Measurements from ENCODE around the gene TRIM50. TPM values are rescaled to one million over a fixed set of nuclear protein-coding genes. Genes with fewer than 3 reads are reported as not detected.

The TRIM50 gene
- total RNA-seq, 1 donor from 2014 or later, result not detected

- Mint-ChIP-seq H3K27ac (ENCODE audit: unreplicated experiment) (no peak overlapping the region), H3K9me3 (ENCODE audit: low read depth) (no peaks in the 10 kb centered on the region), H3K4me1 (ENCODE audit: low read depth) (peaks cover 20% of the 10 kb centered on the region), H3K36me3 (ENCODE audit: low read depth) (no peaks in the 10 kb centered on the region), H3K4me3 (ENCODE audit: unreplicated experiment) (no peak overlapping the region), H3K27me3 (ENCODE audit: low read depth) (no peaks in the 10 kb centered on the region)
- no peak for DNase-seq (ENCODE audit: low spot score)
- TF ChIP-seq CTCF (IDR thresholded peaks at IDR 0.05), result no peak
These were observed 14.0 kb upstream of the TRIM50 start for GRCh38 chr7:73341877-73342276.

GRCh38 chr7:73340514-73340913, 12.6 kb upstream of the TRIM50 start:
- H3K9me3 Mint-ChIP-seq (ENCODE audit: low read depth), result no peaks in the 10 kb centered on the region
- TF ChIP-seq CTCF (IDR thresholded peaks at IDR 0.05), result no peak
- H3K27me3 Mint-ChIP-seq (ENCODE audit: low read depth), result no peaks in the 10 kb centered on the region
- H3K4me3 Mint-ChIP-seq (ENCODE audit: unreplicated experiment), result no peak overlapping the region
- H3K4me1 Mint-ChIP-seq (ENCODE audit: low read depth), result peaks cover 18% of the 10 kb centered on the region
- no peak overlapping the region for H3K27ac Mint-ChIP-seq (ENCODE audit: unreplicated experiment)
- DNase-seq (ENCODE audit: low spot score), result no peak
- no peaks in the 10 kb centered on the region for H3K36me3 Mint-ChIP-seq (ENCODE audit: low read depth)

GRCh38 chr7:73338321-73338720, 10.4 kb upstream of the TRIM50 start:
- Mint-ChIP-seq H3K27ac (ENCODE audit: unreplicated experiment) (no peak overlapping the region), H3K9me3 (ENCODE audit: low read depth) (no peaks in the 10 kb centered on the region), H3K4me3 (ENCODE audit: unreplicated experiment) (no peak overlapping the region), H3K4me1 (ENCODE audit: low read depth) (peaks cover 18% of the 10 kb centered on the region), H3K27me3 (ENCODE audit: low read depth) (no peaks in the 10 kb centered on the region), H3K36me3 (ENCODE audit: low read depth) (no peaks in the 10 kb centered on the region)
- TF ChIP-seq CTCF (IDR thresholded peaks at IDR 0.05), result no peak
- no peak for DNase-seq (ENCODE audit: low spot score)

GRCh38 chr7:73332447-73332846, 4.6 kb upstream of the TRIM50 start:
- no peak for DNase-seq (ENCODE audit: low spot score)
- no peak overlapping the region for H3K4me3 Mint-ChIP-seq (ENCODE audit: unreplicated experiment)
- peaks cover 9% of the 10 kb centered on the region for H3K4me1 Mint-ChIP-seq (ENCODE audit: low read depth)
- no peaks in the 10 kb centered on the region for H3K9me3 Mint-ChIP-seq (ENCODE audit: low read depth)
- H3K36me3 Mint-ChIP-seq (ENCODE audit: low read depth), result no peaks in the 10 kb centered on the region
- no peaks in the 10 kb centered on the region for H3K27me3 Mint-ChIP-seq (ENCODE audit: low read depth)
- H3K27ac Mint-ChIP-seq (ENCODE audit: unreplicated experiment), result no peak overlapping the region
- no peak for TF ChIP-seq CTCF (IDR thresholded peaks at IDR 0.05)

GRCh38 chr7:73330772-73331171, 2.9 kb upstream of the TRIM50 start:
- Mint-ChIP-seq H3K27me3 (ENCODE audit: low read depth) (no peaks in the 10 kb centered on the region), H3K36me3 (ENCODE audit: low read depth) (no peaks in the 10 kb centered on the region), H3K4me3 (ENCODE audit: unreplicated experiment) (no peak overlapping the region), H3K9me3 (ENCODE audit: low read depth) (no peaks in the 10 kb centered on the region), H3K27ac (ENCODE audit: unreplicated experiment) (no peak overlapping the region), H3K4me1 (ENCODE audit: low read depth) (peaks cover 9% of the 10 kb centered on the region)
- DNase-seq (ENCODE audit: low spot score), result no peak
- no peak for TF ChIP-seq CTCF (IDR thresholded peaks at IDR 0.05)
